NOMO-1 treated with DMSO at 0.1 percent for 48 hours (cell line): ENCODE results near the gene C2CD4A.
"Not testable (repeated sequence)": the region's sequence is repeated elsewhere in the genome, so short reads cannot be mapped to it uniquely, and the experiment has no call there.

Experiments used
- DNase-seq: peaks from one replicate; lab custom pipeline; 2025; ENCODE audit not compliant: unreplicated experiment; lab: John Stamatoyannopoulos, UW

The C2CD4A gene

GRCh38 chr15:62066663-62067447, at the start of gene C2CD4A:
Gene C2CD4A, plus strand, starts transcription at chr15:62066977. Its CDS starts 637 bp downstream, at chr15:62067614.
- peak; percentile 19 for DNase-seq

- no peak for DNase-seq
Observed at GRCh38 chr15:62020576-62021160, 46.1 kb upstream of the C2CD4A start.

- DNase-seq, result no peak
Observed at GRCh38 chr15:62021991-62022600, 44.7 kb upstream of the C2CD4A start.

GRCh38 chr15:62026487-62027262, 40.1 kb upstream of the C2CD4A start:
- DNase-seq, result peak; percentile 56

- DNase-seq, result no peak
Observed at GRCh38 chr15:62027263-62027565, 39.6 kb upstream of the C2CD4A start.

GRCh38 chr15:62027916-62028315, 38.9 kb upstream of the C2CD4A start:
- no peak for DNase-seq

GRCh38 chr15:62035256-62035924, 31.4 kb upstream of the C2CD4A start:
- DNase-seq, result no peak

GRCh38 chr15:62046078-62046743, 20.6 kb upstream of the C2CD4A start:
- no peak for DNase-seq

- peak; percentile 41 for DNase-seq
Observed at GRCh38 chr15:62047282-62047827, 19.4 kb upstream of the C2CD4A start.

- DNase-seq, result not testable (repeated sequence)
Observed at GRCh38 chr15:62048254-62048653, 18.5 kb upstream of the C2CD4A start.

GRCh38 chr15:62050115-62050514, 16.7 kb upstream of the C2CD4A start:
- DNase-seq, result no peak

- DNase-seq, result peak; percentile 66
Observed at GRCh38 chr15:62051166-62051565, 15.6 kb upstream of the C2CD4A start.

- peak; percentile 37 for DNase-seq
Observed at GRCh38 chr15:62052713-62053112, 14.1 kb upstream of the C2CD4A start.

GRCh38 chr15:62053439-62054085, 13.2 kb upstream of the C2CD4A start:
- DNase-seq, result no peak

GRCh38 chr15:62054979-62055378, 11.8 kb upstream of the C2CD4A start:
- no peak for DNase-seq

GRCh38 chr15:62057341-62057980, 9.3 kb upstream of the C2CD4A start:
- peak; percentile 45 for DNase-seq

GRCh38 chr15:62058327-62059028, 8.3 kb upstream of the C2CD4A start:
- DNase-seq, result no peak

GRCh38 chr15:62059108-62059815, 7.5 kb upstream of the C2CD4A start:
- no peak for DNase-seq
